Panc1 (cell line): ENCODE results near the gene ARHGAP25. TPM values are rescaled to one million over a fixed set of nuclear protein-coding genes. Genes with fewer than 3 reads are reported as not detected.

Experiments used
- ATAC-seq: fragments of 200-7000 bp; cut with Tn5 transposase; 2 replicates; pipeline ENCODE4 v1.9.1; 2020; ENCODE audit warnings: mild to moderate bottlenecking, moderate library complexity
- BruUV-seq: library from RNA; stranded (reverse); fragments of 400-500 nt; replicated peaks from 2 replicates; lab custom pipeline; 2021; lab: Mats Ljungman, UMichigan
- CTCF ChIA-PET: fragments of 300-600 bp; sonication (Branson Sonifier 250); formaldehyde crosslinking; loops from one replicate; lab custom pipeline; 2022; ENCODE audit warnings: antibody characterized with exemption; lab: Charles Lee
- POLR2A ChIA-PET: fragments of 300-600 bp; sonication (Branson Sonifier 250); formaldehyde crosslinking; loops from one replicate; lab custom pipeline; 2022; ENCODE audit warnings: antibody characterized with exemption; lab: Charles Lee
- DNase-seq: peaks from one replicate; pipeline ENCODE4 v3.0.0-alpha.2; 2010; ENCODE audit warnings: low read depth, low spot score
- H3K27ac ChIP-seq: 2 replicates; pipeline ENCODE4 v1.5.1; 2011; ENCODE audit warnings: mild to moderate bottlenecking, low read length, inconsistent platforms
- H3K27me3 ChIP-seq: fragments of 200-500 bp; sonication (Bioruptor generic); 2 replicates; pipeline ENCODE4 v1.6.0; 2014; ENCODE audit warnings: low read length, inconsistent platforms; ENCODE audit not compliant: control insufficient read depth, insufficient read depth
- H3K36me3 ChIP-seq: fragments of 200-500 bp; sonication (Bioruptor generic); 2 replicates; pipeline ENCODE4 v1.5.1; 2014; ENCODE audit warnings: inconsistent platforms, mild to moderate bottlenecking, low read length, moderate library complexity; ENCODE audit not compliant: control insufficient read depth, insufficient read depth
- H3K4me1 ChIP-seq: 2 replicates; pipeline ENCODE4 v1.5.1; 2011; ENCODE audit warnings: inconsistent platforms, mild to moderate bottlenecking, low read length, moderate library complexity; ENCODE audit not compliant: control insufficient read depth, insufficient read depth
- H3K4me3 ChIP-seq, 2 experiments: 2 replicates each; pipeline ENCODE4 v1.5.1; 2011 to 2012; ENCODE audit warnings: low read depth in 2 of 2, low read length in 2 of 2, mild to moderate bottlenecking in 2 of 2, inconsistent platforms in 1 of 2, moderate library complexity in 1 of 2
- H3K9me3 ChIP-seq: fragments of 200-500 bp; sonication (Bioruptor generic); 2 replicates; pipeline ENCODE4 v1.5.1; 2014; ENCODE audit warnings: low read depth, mild to moderate bottlenecking, inconsistent platforms, low read length, moderate library complexity; ENCODE audit not compliant: control insufficient read depth, insufficient read depth
- CTCF ChIP-seq: fragments of 450-650 bp; IDR thresholded peaks from 2 replicates; pipeline ENCODE4 v1.5.1; 2017; ENCODE audit warnings: mild to moderate bottlenecking
- POLR2AphosphoS5 ChIP-seq: IDR thresholded peaks from 2 replicates; pipeline ENCODE4 v1.6.1; 2012; ENCODE audit warnings: mild to moderate bottlenecking, low read depth, low read length, moderate library complexity
- REST ChIP-seq, 2 experiments: IDR thresholded peaks; 2 replicates each; pipeline ENCODE4 v1.6.1; 2011 to 2012; ENCODE audit warnings: low read depth in 2 of 2, control low read depth in 1 of 2, low read length in 1 of 2, mild to moderate bottlenecking in 1 of 2, moderate library complexity in 1 of 2; ENCODE audit not compliant: insufficient read depth in 1 of 2
- SIN3A ChIP-seq: IDR thresholded peaks from 2 replicates; pipeline ENCODE4 v1.6.1; 2012; ENCODE audit warnings: low read depth, mild to moderate bottlenecking, low read length, moderate library complexity, borderline replicate concordance; ENCODE audit not compliant: insufficient read depth
- TCF7L2 ChIP-seq: IDR thresholded peaks from 2 replicates; pipeline ENCODE4 v1.6.1; 2011; ENCODE audit warnings: mild to moderate bottlenecking, low read depth, low read length, inconsistent platforms
- in situ Hi-C: cut with HindIII; loops from 2 replicates; pipeline ENCODE4 v1.10.0; 2016; ENCODE audit warnings: low sequenced_read_pairs, low pct_unique_long_range_greater_than_20kb
- intact Hi-C: fragments of 100-400 bp; cut with micrococcal nuclease; formaldehyde crosslinking; loops from one replicate; pipeline ENCODE4 v1.10.0; 2022; ENCODE audit not compliant: unreplicated experiment
- total RNA-seq: library from RNA; stranded (reverse); gene quantifications from one replicate; pipeline ENCODE4 v1.2.1, GENCODE V29; 2021; ENCODE audit not compliant: unreplicated experiment

The ARHGAP25 gene
- total RNA-seq, 1 experiment from 2014 or later, result 0.49 TPM

- POLR2A ChIA-PET, result no interaction called here
- no TSS peak for BruUV-seq
- H3K4me3 ChIP-seq, result no peak overlapping the region
- 0 out of 2 replicates have a peak, but pooled peaks cover 2% of the 10 kb centered on the region for H3K27me3 ChIP-seq
- intact Hi-C loops, result loop anchor here (5.0 kb wide), 2 partner anchors 228 to 253 kb away; no protein-coding TSS in a partner anchor
- H3K9me3 ChIP-seq, result no peaks in the 10 kb centered on the region
- ATAC-seq (no peak), DNase-seq (no peak)
- CTCF ChIA-PET, result no interaction called here
- no peaks in the 10 kb centered on the region for H3K36me3 ChIP-seq
- no peaks in the 10 kb centered on the region for H3K4me1 ChIP-seq
- H3K27ac ChIP-seq, result no peak overlapping the region
- no peak for TF ChIP-seq CTCF
- TF ChIP-seq REST (IDR thresholded peaks at IDR 0.05; ENCODE audit: insufficient read depth in 1 of 2, low read depth in 2 of 2, low read length in 1 of 2), result no peak
- no peak for TF ChIP-seq SIN3A
- no peak for TF ChIP-seq POLR2AphosphoS5
- no peak for TF ChIP-seq TCF7L2
- in situ Hi-C loops, result no loop called here
Observed at GRCh38 chr2:68714866-68715265, 19.7 kb upstream of the ARHGAP25 start.

GRCh38 chr2:68715353-68716041 lies 19.1 kb upstream of the ARHGAP25 start:
- ATAC-seq (peak; percentile 84), DNase-seq (peak; percentile 15)
- POLR2A ChIA-PET, result no interaction called here
- Histone ChIP-seq H3K36me3 (no peaks in the 10 kb centered on the region), H3K9me3 (no peaks in the 10 kb centered on the region), H3K4me3 (no peak overlapping the region), H3K27me3 (no peaks in the 10 kb centered on the region), H3K27ac (no peak overlapping the region), H3K4me1 (no peaks in the 10 kb centered on the region)
- no TSS peak for BruUV-seq
- TF ChIP-seq SIN3A (no peak), CTCF (peak; percentile 80)
- intact Hi-C loops (no loop called here), in situ Hi-C loops (no loop called here)
- CTCF ChIA-PET, result no interaction called here
